Suppressor macrophage treated with lipopolysaccharide for 4 hours (primary cell): ENCODE measurements around the gene ATG2A.

Source experiments
- DNase-seq: peaks from one replicate; pipeline ENCODE4 v3.0.0-alpha.2; 2020

The ATG2A gene

GRCh38 chr11:64923944-64924909, 7.2 kb upstream of the ATG2A start, which contains the start of gene PPP2R5B:
PPP2R5B (plus strand) TSS chr11:64924689; CDS start chr11:64925735, 1,046 bp downstream.
- peak; percentile 94 for DNase-seq

- DNase-seq, result no peak
Measured at GRCh38 chr11:64923151-64923661, 6.2 kb upstream of the ATG2A start.

GRCh38 chr11:64921384-64921783, 4.4 kb upstream of the ATG2A start:
- no peak for DNase-seq

- DNase-seq, result no peak
Measured at GRCh38 chr11:64920124-64920523, 3.1 kb upstream of the ATG2A start.

- DNase-seq, result no peak
Measured at GRCh38 chr11:64919627-64920026, 2.6 kb upstream of the ATG2A start.

- peak; percentile 17 for DNase-seq
Measured at GRCh38 chr11:64918017-64918416, 1.0 kb upstream of the ATG2A start.

GRCh38 chr11:64917663-64917995, 620 bp upstream of the ATG2A start:
- no peak for DNase-seq

- peak; percentile 67 for DNase-seq
Measured at GRCh38 chr11:64916040-64916774, 802 bp downstream of the ATG2A start.

- no peak for DNase-seq
Measured at GRCh38 chr11:64915376-64915887, 1.6 kb downstream of the ATG2A start.

- no peak for DNase-seq
Measured at GRCh38 chr11:64914123-64914522, 2.9 kb downstream of the ATG2A start.

GRCh38 chr11:64913171-64913727, 3.8 kb downstream of the ATG2A start:
- no peak for DNase-seq

- DNase-seq, result no peak
Measured at GRCh38 chr11:64911689-64912088, 5.3 kb downstream of the ATG2A start.

GRCh38 chr11:64911142-64911541, 5.9 kb downstream of the ATG2A start:
- DNase-seq, result no peak

- DNase-seq, result no peak
Measured at GRCh38 chr11:64910451-64911093, 6.4 kb downstream of the ATG2A start.

- no peak for DNase-seq
Measured at GRCh38 chr11:64909653-64910343, 7.2 kb downstream of the ATG2A start.

- no peak for DNase-seq
Measured at GRCh38 chr11:64908766-64909165, 8.2 kb downstream of the ATG2A start.

- DNase-seq, result no peak
Measured at GRCh38 chr11:64906314-64906635, 10.7 kb downstream of the ATG2A start.

- no peak for DNase-seq
Measured at GRCh38 chr11:64905516-64906313, 11.3 kb downstream of the ATG2A start.

- no peak for DNase-seq
Measured at GRCh38 chr11:64903291-64903833, 13.6 kb downstream of the ATG2A start.

- DNase-seq, result no peak
Measured at GRCh38 chr11:64902102-64902900, 14.7 kb downstream of the ATG2A start.
